ENCODE results near the gene YTHDC1.
A peak's percentile ranks its signal among the peaks of the same experiment; 100 is the strongest.

Gene YTHDC1

GRCh38 chr4:68360231-68360968 is 10.5 kb upstream of the YTHDC1 start:
- no peak overlapping the region for H3K4me3 ChIP-seq (replicated peaks in 1 of 2; ENCODE audit: low read depth in 2 of 2, low read length in 2 of 2)
- no peak for DNase-seq (ENCODE audit: low read depth in 2 of 2)
- TF ChIP-seq CTCF (IDR thresholded peaks at IDR 0.05; ENCODE audit: low read depth, low read length) = no peak

- no peak for DNase-seq (ENCODE audit: low read depth in 2 of 2)
- no peak overlapping the region for H3K4me3 ChIP-seq (replicated peaks in 1 of 2; ENCODE audit: low read depth in 2 of 2, low read length in 2 of 2)
- no peak for TF ChIP-seq CTCF (IDR thresholded peaks at IDR 0.05; ENCODE audit: low read depth, low read length)
Observed at GRCh38 chr4:68359508-68359907, 9.6 kb upstream of the YTHDC1 start.

GRCh38 chr4:68358988-68359387 is 9.1 kb upstream of the YTHDC1 start:
- DNase-seq (ENCODE audit: low read depth in 2 of 2) = no peak
- H3K4me3 ChIP-seq (replicated peaks in 1 of 2; ENCODE audit: low read depth in 2 of 2, low read length in 2 of 2) = no peak overlapping the region
- no peak for TF ChIP-seq CTCF (IDR thresholded peaks at IDR 0.05; ENCODE audit: low read depth, low read length)

GRCh38 chr4:68352791-68353190 is 2.9 kb upstream of the YTHDC1 start:
- no peak overlapping the region for H3K4me3 ChIP-seq (replicated peaks in 1 of 2; ENCODE audit: low read depth in 2 of 2, low read length in 2 of 2)
- DNase-seq (ENCODE audit: low read depth in 2 of 2) = no peak
- no peak for TF ChIP-seq CTCF (IDR thresholded peaks at IDR 0.05; ENCODE audit: low read depth, low read length)

GRCh38 chr4:68349279-68349648 is 626 bp downstream of the YTHDC1 start:
- peak; percentile 44 to 48 for DNase-seq (ENCODE audit: low read depth in 2 of 2)
- H3K4me3 ChIP-seq (replicated peaks in 1 of 2; ENCODE audit: low read depth in 2 of 2, low read length in 2 of 2) = peak overlapping the region; percentile 77 to 79
- TF ChIP-seq CTCF (IDR thresholded peaks at IDR 0.05; ENCODE audit: low read depth, low read length) = no peak

- no peak for DNase-seq (ENCODE audit: low read depth in 2 of 2)
- TF ChIP-seq CTCF (IDR thresholded peaks at IDR 0.05; ENCODE audit: low read depth, low read length) = no peak
- H3K4me3 ChIP-seq (replicated peaks in 1 of 2; ENCODE audit: low read depth in 2 of 2, low read length in 2 of 2) = peak overlapping the region; percentile 77 to 79
Observed at GRCh38 chr4:68348577-68348976, 1.3 kb downstream of the YTHDC1 start.

- H3K4me3 ChIP-seq (replicated peaks in 1 of 2; ENCODE audit: low read depth in 2 of 2, low read length in 2 of 2) = peak overlapping the region; percentile 77 to 79
- DNase-seq (ENCODE audit: low read depth in 2 of 2) = no peak
- TF ChIP-seq CTCF (IDR thresholded peaks at IDR 0.05; ENCODE audit: low read depth, low read length) = no peak
Observed at GRCh38 chr4:68347845-68348244, 2.0 kb downstream of the YTHDC1 start.
